Measurements from ENCODE around the gene TFAM. TPM values are rescaled to one million over a fixed set of nuclear protein-coding genes. Genes with fewer than 3 reads are reported as not detected.

The TFAM gene
- 14.4 TPM for total RNA-seq (ENCODE audit: insufficient read depth, low replicate concordance)

GRCh38 chr10:58384999-58385783 lies at the start of gene TFAM:
TSS of gene TFAM (plus strand) at chr10:58385410. CDS start at chr10:58385548, 138 bp downstream.
- peak; percentile 96 for DNase-seq (ENCODE audit: low spot score)

- DNase-seq (ENCODE audit: low spot score), result no peak
Observed at GRCh38 chr10:58336242-58336641, 49.0 kb upstream of the TFAM start.

GRCh38 chr10:58341422-58341821 lies 43.8 kb upstream of the TFAM start:
- no peak for DNase-seq (ENCODE audit: low spot score)

- no peak for DNase-seq (ENCODE audit: low spot score)
Observed at GRCh38 chr10:58341947-58342346, 43.3 kb upstream of the TFAM start.

- DNase-seq (ENCODE audit: low spot score), result no peak
Observed at GRCh38 chr10:58347967-58348366, 37.2 kb upstream of the TFAM start.

- no peak for DNase-seq (ENCODE audit: low spot score)
Observed at GRCh38 chr10:58348571-58349033, 36.6 kb upstream of the TFAM start.

- no peak for DNase-seq (ENCODE audit: low spot score)
Observed at GRCh38 chr10:58350023-58350422, 35.2 kb upstream of the TFAM start.

- DNase-seq (ENCODE audit: low spot score), result no peak
Observed at GRCh38 chr10:58350619-58351323, 34.4 kb upstream of the TFAM start.

GRCh38 chr10:58351616-58352578 lies 33.3 kb upstream of the TFAM start:
- DNase-seq (ENCODE audit: low spot score), result no peak

GRCh38 chr10:58352956-58353610 lies 32.1 kb upstream of the TFAM start:
- no peak for DNase-seq (ENCODE audit: low spot score)

GRCh38 chr10:58356756-58357155 lies 28.5 kb upstream of the TFAM start:
- DNase-seq (ENCODE audit: low spot score), result no peak

- DNase-seq (ENCODE audit: low spot score), result no peak
Observed at GRCh38 chr10:58358314-58358933, 26.8 kb upstream of the TFAM start.

- no peak for DNase-seq (ENCODE audit: low spot score)
Observed at GRCh38 chr10:58358947-58359346, 26.3 kb upstream of the TFAM start.

- no peak for DNase-seq (ENCODE audit: low spot score)
Observed at GRCh38 chr10:58359541-58359940, 25.7 kb upstream of the TFAM start.

- no peak for DNase-seq (ENCODE audit: low spot score)
Observed at GRCh38 chr10:58360412-58361004, 24.7 kb upstream of the TFAM start.

GRCh38 chr10:58361353-58361752 lies 23.9 kb upstream of the TFAM start:
- no peak for DNase-seq (ENCODE audit: low spot score)

- DNase-seq (ENCODE audit: low spot score), result no peak
Observed at GRCh38 chr10:58362027-58362789, 23.0 kb upstream of the TFAM start.

GRCh38 chr10:58367069-58367468 lies 18.1 kb upstream of the TFAM start:
- no peak for DNase-seq (ENCODE audit: low spot score)

GRCh38 chr10:58371473-58371872 lies 13.7 kb upstream of the TFAM start:
- no peak for DNase-seq (ENCODE audit: low spot score)
